Left forelimb (tissue), 1 donor: Measurements from ENCODE around the gene FAT3.

ENCODE experiments used
- DNase-seq: peaks from one replicate; pipeline ENCODE4 v3.0.0-alpha.2; 2018; ENCODE audit warnings: low spot score

FAT3 gene

DNA sequence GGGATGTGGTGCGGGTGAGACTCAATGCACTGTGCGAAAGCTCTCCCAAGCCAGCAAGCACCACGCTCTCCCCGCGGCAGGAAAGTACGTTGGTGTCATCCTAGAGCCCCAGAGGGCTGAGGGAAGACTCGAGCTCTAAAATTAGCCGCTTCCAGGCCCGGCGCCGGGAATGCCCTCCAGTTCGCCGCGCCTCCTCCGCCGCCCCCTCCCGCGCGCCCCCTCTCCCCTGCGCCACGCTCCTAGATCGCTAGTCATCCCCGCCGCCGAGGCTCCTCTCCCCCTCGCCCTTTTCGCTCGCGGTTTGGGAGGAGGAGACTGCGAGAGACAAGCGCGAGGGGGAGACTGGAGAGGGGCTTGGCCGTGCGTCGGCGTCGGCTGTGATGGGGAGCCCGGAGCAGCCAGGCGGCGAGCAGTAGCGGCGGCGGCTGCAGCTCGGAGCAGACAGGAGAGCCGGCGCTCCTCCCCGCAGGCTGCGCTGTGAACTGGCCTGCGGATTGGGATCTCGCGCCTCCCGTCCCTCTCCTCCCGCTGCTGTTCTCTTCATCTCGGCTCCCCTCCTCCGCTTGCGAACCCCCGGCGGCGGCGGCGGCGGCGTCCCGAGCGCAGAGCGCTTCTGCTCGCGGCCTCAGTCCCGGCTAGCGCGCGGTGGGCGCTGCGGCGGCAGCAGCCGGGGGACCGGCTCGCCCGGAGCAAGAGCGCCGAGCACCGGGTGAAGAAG lies at the start of gene FAT3:
FAT3 (plus strand) TSS at position 412 of the 718 bp plus-strand sequence. CDS start 127,295 bp downstream, outside the sequence.
- DNase-seq, result peak; percentile 88

GRCh38 chr11:92179017-92179670 lies 45.5 kb upstream of the FAT3 start:
- DNase-seq, result no peak

DNA sequence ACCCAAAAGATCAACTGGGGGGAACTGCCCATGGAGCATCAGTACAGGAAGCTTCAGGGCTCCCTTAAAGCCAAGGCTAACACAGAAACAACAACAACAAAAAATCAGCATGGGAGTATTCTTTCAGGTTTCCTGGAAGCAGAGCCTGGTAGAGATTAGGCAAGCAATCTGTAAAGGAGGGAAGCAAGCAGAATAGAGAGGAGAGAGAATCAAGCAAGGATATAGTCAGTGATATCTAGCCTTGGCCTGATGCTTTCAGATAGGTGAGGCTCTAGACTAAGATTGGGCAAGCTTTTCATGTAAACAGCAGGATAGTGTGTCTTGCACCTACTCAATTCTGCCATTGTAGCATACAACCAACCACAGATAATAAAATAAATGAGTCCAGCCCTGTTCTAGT lies 44.4 kb upstream of the FAT3 start:
- no peak for DNase-seq

GRCh38 chr11:92180664-92181251 lies 43.9 kb upstream of the FAT3 start:
- DNase-seq, result no peak

- no peak for DNase-seq
These were observed 33.9 kb upstream of the FAT3 start for GRCh38 chr11:92190535-92191206.

DNA sequence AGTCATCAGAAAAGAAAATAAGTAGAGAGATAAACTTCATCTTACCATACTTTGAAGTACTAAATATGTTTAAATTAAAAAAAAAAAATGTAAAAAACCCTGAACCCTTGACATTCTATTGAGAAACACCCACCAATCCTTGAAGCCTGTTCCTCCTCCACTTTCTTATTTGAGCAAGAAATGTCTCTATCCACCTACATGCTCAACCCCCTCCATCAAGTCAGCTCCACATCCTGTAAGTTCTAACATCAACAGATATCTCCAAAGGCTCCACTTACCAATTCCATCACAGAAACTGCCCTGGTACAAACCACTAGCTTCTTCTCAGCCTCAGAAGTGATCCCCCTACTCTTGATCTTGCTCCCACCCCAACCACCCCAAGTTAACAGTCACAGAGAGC lies 32.5 kb upstream of the FAT3 start:
- no peak for DNase-seq

GRCh38 chr11:92198268-92198667 lies 26.4 kb upstream of the FAT3 start:
- no peak for DNase-seq

GRCh38 chr11:92199991-92200390 lies 24.6 kb upstream of the FAT3 start:
- DNase-seq, result no peak

GRCh38 chr11:92204731-92205130 lies 19.9 kb upstream of the FAT3 start:
- DNase-seq, result no peak

- DNase-seq, result no peak
These were observed 18.2 kb upstream of the FAT3 start for GRCh38 chr11:92206441-92206840.

DNA sequence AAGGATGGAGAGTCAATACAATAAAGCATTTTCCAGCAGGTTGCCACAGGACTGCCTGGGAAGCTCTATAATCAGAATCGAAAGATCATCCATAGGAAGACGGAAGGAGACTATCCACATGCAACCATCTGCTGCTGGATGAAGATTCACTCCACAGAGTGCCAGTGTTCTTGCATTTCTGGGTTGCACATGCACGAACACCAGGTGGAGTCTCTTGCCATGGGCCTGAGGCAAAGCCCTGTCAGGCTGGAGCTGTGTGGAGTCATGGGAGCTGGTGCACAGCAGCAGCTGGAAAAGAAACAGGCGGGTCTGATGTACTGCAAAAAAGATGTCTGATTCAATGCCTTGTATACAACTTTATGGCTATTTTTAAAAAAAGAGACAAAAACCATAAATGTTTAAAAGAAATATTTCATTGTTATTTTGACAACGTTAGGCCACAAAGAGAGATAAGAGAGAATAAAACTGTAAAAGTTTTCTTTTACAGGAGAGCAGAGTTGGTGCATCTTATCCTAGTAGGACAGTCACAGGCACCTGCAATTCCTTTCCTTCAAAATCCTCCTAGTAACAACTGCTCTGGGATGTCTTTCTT lies 12.9 kb upstream of the FAT3 start:
- no peak for DNase-seq

- DNase-seq, result no peak
These were observed 12.1 kb upstream of the FAT3 start for GRCh38 chr11:92212530-92212929.

DNA sequence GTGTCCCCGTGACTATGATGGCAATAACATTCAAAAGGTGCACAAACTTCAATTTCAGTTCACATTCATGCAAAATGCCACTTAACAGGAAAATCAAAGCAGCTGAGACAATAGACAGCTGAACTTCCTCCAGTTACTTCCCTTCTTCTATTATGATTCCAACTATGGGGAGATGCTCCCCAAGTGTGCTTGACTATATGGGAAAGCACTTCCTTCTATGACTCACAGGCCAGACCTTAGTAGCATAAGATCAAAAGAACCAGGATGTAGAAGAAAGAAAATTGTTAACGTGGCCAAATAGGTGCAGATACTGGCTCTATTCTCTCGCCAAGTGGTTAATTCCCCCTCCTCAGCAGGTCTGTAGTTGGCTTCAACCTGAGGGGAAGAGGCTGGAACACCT lies 7.8 kb upstream of the FAT3 start:
- no peak for DNase-seq

DNA sequence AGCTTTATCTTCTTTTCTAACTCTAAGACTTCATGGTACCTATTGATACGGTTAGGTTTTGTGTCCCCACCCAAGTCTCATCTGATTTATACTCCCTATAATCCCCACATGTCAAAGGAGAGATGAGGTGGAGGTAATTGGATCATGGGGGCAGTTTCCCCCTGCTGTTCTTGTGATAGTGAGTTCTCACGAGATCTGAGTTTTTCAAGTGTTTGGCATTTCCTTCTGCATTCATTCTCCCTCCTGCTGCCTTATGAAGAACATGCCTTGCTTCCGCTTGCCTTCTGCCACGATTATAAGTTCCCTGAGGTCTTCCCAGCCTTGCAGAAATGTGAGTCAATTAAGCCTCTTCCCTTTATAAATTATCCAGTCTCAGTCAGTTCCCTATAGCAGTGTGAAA lies 5.1 kb upstream of the FAT3 start:
- DNase-seq, result no peak

GRCh38 chr11:92222701-92223100 lies 1.9 kb upstream of the FAT3 start:
- DNase-seq, result no peak

GRCh38 chr11:92224054-92224406 lies 588 bp upstream of the FAT3 start:
- no peak for DNase-seq

- no peak for DNase-seq
These were observed 528 bp downstream of the FAT3 start for GRCh38 chr11:92225125-92225567.

GRCh38 chr11:92225568-92226330 lies 1.1 kb downstream of the FAT3 start:
- DNase-seq, result peak; percentile 78

DNA sequence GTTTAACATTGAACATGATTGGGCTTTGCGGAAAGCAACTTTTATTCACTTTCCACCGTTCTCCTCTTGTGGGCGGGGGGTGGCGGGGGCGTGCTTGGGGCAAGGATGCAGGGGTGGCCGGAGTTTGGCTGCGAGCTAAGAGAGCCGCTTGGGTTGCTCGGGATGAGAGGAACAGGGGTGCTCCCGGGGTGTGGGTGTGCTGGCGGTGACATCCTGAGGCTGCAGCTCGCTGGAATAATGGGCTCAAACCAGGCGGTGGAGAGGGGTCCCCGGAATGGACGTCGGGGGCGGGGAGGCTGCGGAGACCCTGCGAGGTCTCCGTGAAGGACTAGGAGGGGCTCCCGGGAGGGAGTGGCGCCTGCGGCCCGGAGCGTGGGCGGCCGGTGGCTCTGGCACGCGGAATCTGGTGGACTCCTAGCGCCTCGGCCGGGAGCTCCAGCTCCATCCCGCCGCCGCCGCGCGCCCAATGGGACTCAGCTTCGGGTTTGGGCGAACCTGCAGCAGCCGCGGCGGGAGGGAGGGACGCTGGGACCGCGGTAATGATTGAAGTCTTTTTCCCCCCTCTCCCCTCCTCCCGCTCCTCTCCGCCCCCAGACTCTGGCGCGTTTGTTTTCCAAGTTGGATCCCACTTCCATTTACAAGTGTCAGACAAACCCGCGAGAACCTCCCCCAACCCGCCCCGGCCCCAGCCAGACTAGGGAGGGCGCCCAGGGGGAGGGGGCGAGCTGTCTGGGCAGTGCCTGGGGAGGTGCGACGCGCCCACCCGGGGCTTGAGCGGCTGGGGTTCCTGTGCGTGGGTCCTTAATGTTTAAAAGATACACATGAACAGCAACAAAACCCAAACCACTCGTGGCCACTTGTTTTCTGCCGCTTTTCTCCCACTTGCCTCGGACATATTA lies 2.0 kb downstream of the FAT3 start:
- DNase-seq, result peak; percentile 72

DNA sequence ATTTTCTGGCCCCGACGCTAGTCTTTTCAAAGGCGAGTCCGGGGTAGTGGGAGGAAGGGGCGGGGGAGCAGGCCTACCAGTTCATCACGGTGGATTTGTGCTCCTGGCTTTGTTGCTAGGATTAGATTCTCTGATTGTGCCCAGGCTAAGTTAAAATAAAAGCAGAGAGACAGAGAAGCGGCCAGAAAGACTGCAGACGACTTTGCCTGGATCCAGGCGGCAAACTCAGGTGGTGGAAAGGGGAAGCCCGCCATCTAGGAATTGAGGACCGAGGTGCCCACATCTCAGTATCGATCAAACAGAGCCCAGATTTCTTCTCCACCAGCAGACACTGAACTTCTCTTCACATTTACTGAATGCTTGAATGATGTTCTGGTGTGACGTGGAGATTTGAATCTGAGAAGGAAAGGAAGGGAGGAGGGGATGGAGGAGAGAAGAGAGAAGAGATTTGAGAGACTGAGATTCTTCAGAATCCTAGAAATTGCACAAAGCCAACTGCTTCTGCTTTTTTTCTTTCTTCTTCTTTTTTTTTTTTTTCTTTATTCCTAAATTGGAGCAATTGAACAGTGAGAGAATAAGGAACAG lies 2.7 kb downstream of the FAT3 start:
- DNase-seq, result no peak
